Measurements from ENCODE around the gene ZMYND8.

DNA sequence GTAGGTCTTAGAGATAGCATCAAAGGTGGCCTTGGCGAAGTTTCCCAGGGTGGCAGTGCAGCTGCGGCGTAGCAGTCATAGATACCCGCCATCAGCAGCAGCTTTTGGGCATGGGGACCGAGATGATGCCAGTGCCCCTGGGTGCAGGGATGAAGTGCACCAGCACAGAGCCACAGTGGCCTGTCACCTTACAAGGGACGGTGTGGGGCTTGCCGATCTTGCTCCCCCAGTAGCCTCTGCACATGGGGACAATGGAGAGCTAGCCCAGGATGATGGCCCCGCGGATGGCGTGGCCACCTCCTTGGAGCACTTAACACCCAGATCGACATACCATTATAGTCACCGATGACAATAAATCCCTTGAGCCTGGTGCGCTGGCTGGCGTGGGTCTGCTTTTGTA is 195.5 kb downstream of the ZMYND8 start:
- TF ChIP-seq EZH2 (IDR thresholded peaks at IDR 0.05; ENCODE audit: insufficient read depth, poor library complexity, severe bottlenecking) (no peak), EZH2phosphoT487 (IDR thresholded peaks at IDR 0.05; ENCODE audit: insufficient read depth, low read depth) (no peak)

Data from GM23248 (cell line).